Middle frontal gyrus (tissue), 1 donor: ENCODE results near the gene RASL11B.
A peak's percentile ranks its signal among the peaks of the same experiment; 100 is the strongest.
"Not testable (repeated sequence)": the region's sequence is repeated elsewhere in the genome, so short reads cannot be mapped to it uniquely, and the experiment has no call there.

Source experiments
- DNase-seq: peaks from one replicate; pipeline ENCODE4 v3.0.0-alpha.2; 2015; ENCODE audit warnings: low spot score; ENCODE audit errors: extremely low spot score

The RASL11B gene, protein sequence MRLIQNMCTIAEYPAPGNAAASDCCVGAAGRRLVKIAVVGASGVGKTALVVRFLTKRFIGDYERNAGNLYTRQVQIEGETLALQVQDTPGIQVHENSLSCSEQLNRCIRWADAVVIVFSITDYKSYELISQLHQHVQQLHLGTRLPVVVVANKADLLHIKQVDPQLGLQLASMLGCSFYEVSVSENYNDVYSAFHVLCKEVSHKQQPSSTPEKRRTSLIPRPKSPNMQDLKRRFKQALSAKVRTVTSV

DNA sequence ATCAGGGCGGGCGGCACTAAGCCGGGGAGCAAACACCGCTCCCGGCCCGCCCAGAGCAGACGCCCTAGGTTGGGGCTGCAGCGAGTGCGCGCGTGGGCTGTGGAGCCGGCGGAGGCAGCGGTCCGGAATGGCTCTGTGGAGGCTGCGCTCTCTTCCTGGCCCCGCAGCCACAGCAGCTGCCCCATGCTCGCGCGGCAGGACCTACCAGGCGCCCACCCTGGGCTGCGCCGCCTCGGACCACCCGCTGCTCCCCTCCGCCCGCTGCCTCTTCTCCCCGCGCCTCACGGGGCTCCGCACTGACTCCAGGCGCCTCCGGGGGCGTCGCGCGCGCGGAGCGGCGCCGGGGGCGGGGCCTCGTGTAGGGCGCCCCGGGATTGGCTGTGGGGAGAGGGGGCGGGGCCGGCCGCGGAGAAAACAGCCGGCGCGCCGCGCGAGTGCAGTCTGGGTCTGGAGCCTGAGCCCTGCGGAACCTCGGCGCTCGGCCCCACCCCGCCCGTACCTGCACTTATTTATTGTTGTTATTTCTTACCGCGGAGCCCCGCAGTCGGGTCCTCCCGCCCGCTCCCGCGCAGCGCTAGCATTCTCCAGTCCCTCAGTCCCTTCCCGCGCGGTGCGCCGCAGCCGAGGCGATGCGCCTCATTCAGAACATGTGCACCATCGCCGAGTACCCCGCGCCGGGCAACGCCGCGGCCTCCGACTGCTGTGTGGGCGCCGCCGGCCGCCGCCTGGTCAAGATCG, at the start of gene RASL11B:
TSS of gene RASL11B (plus strand) at position 439 of the 738 bp plus-strand sequence. CDS start at position 630, 191 bp downstream.
- DNase-seq = peak; percentile 73

DNA sequence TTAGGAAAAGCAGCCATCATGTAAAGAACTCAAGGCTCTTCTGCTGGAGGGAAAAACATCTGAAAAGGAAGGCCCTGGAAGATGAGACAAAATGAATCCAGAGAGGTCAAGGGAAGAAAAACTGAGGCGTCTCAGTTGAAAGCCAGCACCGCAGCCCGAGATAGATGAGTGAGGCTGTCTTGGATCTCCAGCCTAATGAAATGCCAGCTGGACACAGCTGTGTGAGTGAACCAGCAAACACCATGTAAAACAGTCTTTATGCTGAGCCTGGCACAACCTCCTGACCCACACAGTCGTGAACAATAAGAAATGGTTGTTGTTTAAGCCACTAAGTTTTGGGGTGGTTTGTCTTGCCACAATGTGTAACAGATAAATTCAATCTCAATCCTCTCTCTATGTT, 48.6 kb upstream of the RASL11B start:
- DNase-seq = no peak

DNA sequence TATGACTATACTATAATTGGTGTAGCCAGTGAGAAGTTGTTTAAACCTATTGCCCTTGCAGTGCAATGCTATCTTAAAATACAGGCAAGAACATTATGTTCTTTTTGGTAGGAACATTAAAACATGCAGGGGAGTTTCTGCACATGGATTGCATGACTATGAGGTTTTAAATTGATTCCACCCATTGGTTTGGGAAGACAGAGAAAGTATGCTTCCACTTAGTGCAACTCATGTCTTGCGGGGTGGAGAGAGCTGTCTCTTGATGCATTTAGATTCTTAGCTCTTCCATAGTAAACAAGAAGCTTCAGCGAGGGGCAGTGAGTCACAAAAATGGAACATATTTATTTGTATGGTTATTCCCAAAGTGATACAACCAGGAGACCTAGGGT, 39.5 kb upstream of the RASL11B start:
- DNase-seq = no peak

DNA sequence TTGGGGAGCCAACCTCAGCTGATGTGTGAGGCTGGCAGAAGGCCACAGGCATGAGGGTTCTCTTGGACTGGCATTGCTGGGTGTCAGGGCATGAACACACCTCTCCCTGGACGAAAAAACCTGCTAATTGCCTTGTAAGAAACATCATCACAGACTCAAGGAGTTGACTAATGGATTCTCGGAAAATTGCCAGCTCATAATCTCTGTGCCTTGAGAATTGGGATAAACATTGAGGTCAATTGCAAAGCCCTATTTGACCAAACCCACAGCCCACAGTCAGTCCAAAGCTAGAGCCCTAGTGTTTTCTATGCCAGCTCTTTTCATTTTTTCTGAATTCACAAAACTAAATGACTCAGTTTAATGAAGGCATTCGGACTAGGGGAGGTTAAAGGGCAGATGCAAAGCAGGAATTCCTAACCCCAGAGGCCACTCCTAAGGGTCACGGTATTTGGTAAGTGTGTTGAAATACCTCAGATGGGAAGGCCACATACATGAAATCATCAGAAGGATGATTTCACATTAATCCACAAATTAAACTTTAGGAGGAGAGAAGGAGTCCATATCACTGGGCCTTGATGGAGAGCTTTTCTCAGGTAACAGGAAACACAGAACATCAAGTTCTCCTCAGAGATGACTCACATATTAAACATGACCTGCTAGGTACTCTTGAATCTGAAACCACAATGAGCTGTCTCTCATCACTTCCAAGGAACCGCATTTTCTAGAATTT, 39.0 kb upstream of the RASL11B start:
- DNase-seq = no peak

DNA sequence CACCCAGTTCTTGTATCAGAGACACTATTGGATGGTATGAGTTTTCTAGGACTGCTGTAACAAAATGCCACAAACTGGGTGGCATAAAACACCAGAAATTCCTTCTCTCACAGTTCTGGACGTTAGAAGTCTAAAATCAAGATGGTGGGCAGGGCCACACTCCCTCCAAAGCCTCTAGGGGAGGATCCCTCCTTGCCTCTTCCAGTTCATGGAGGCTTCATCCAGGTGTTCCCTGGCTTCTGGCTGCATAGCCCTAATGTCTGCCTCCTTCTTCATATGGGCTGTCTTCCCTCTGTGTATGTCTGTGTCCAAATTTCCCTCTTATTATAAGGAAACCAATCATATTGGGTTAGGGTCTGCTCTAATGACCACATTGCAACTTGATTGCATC, 38.4 kb upstream of the RASL11B start:
- no peak for DNase-seq

DNA sequence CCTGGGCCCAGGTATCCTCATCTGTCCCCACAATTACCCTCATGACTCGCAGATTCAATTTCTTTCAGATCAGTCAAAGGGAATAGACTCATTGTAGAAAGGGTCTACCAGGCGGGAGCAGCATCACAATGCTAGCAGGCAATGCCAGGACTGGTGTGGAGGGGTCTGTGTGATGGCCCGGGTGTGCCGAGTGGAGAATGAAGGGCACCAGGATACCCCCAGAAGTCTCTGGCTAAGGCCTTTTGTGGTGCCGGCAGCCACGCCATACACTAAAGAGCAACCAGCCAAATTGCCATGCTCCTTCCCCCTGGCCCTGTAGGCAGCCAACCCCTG, 37.9 kb upstream of the RASL11B start:
- DNase-seq = no peak

DNA sequence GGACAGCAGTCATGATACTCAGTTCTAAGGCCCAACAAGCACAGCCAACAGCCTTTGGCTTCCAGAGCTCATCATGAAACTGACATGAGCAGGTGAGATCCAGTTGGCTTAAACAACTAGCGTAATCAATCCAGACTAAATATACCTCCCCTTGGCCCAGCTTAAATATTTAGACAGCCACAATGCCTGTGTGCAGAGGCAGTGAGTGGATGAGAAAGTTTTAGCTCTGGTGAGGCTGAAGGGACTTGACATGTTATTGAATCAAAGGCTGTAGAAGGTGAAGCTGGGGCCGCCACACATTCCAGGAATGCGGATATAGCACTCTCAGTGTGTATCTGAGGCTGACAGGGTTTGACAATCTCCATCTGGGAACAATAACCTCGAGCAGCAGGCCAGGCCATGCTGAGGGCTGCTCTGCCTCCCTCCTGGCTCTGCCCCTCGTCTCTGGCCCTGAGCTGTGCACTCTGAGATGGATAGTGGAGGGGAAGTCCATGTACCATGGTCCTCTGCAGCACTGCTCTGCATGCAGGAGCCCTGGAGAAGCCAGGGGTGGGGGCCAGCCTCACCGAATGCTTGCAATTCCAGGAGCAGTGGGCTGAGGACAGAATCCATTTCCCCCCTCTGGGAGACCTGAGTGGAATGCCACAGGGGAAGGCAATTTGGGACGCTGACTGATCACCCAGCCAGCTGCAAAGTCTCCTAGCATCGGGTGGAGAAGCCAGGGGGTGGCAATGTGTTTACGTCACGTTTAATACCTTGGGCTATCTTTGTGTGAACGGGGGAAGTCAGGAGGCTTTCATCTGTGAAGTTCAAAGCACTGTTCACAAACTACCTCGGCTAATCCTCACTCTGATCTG, 37.3 kb upstream of the RASL11B start:
- DNase-seq = no peak

DNA sequence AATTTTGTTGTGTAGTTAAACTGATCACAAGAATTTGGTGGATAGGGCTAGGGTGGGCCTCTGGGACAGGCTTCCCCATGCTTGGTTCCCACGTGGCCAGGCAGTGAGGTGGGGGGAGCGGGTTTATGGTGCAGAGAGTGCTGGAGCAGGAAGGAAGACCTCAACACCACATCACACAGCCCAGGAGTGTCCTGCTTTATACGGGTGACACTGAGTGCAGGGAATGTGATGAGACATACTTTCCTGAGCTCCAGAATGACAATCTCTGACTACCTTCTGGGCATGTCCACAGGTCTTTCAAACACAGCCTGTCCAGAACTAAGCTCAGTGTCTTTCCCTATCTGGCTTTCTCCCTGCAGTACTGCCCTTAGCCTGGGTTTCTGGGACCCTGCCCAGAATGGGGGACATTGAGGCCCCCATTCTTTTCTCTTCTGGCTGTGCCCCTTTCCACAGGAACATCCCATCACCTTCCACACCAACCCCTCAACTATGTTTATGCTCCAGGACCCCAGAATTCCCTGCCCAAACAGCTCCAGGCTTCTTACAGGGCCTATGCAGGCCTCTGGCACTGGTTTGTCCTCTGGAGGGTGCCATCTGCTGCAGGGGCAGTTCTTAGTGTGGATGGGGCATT, 36.5 kb upstream of the RASL11B start:
- no peak for DNase-seq

DNA sequence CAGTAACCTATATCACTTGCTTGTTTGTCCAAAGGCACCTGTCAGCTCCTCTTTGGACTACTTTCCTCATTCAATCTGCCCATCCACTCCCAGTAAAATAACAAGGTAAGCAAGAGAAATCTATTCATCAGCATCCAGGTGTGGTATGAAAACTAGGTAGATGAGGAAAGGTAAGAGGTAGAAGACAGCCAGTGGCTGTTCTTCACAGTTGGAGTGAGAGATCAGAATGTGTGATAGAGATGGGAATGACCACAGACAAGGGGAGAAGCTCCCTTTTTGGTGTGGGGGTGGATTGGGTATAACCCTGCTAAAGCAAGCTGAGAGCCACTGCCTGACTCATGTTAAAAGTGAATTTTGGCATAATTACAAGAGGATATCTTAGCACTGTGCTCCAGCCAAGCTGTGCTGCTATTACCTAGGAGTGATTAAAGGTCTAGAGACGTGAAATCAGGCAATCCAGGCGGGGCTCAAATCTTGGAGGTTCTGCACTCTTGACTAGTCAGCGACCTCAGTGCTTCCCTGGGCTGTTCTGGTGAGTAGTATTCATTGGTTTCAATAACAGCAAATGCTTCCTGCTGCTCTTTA, 28.1 kb upstream of the RASL11B start:
- DNase-seq = no peak

DNA sequence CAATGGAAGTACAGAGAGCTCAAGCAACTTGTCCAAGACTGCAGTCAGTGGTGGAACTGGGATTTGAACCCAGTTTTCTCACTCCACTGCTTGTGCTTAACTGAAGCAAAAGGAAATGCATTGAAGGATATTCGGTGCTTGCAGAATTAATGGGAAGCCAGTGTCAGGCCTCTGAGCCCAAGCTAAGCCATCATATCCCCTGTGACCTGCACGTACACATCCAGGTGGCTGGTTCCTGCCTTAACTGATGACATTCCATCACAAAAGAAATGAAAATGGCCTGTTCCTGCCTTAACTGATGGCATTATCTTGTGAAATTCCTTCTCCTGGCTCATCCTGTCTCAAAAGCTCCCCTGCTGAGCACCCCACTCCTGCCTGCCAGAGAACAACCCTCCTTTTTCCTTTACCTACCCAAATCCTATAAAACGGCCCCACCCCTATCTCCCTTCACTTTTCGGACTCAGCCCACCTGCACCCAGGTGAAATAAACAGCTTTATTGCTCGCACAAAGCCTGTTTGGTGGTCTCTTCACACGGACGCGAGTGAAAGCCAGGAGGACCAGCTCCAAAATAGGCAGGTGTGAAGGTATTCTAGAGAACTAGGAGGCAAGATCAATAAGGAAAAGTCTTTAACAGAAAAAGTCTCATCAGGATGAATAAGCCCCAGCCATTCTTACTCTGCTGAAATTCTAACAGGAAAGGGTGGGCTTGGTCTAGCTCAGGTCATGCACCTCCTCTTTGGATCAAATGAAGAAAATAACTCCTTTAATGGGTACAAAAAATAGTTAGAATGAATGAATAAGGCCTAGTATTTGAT, 27.3 kb upstream of the RASL11B start:
- not testable (repeated sequence) for DNase-seq

DNA sequence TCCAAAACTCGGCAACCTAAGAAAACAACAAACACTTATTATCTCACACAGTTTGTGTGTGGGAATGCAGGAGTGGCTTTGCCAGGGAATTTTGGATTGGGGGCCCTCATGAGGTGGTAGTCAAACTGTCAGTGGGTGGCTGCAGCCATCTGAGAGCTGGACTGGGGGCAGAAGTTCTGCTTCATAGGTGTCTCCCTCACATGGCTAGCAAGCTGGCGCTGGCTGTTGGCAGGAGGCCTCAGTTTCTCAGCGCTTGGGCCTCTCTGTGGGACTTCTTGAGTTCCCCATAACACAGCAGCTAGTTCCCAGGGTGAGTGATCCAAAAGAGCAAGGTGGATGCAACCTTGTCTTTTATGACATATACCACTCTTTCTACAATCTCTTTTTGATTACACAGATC, 26.0 kb upstream of the RASL11B start:
- no peak for DNase-seq

DNA sequence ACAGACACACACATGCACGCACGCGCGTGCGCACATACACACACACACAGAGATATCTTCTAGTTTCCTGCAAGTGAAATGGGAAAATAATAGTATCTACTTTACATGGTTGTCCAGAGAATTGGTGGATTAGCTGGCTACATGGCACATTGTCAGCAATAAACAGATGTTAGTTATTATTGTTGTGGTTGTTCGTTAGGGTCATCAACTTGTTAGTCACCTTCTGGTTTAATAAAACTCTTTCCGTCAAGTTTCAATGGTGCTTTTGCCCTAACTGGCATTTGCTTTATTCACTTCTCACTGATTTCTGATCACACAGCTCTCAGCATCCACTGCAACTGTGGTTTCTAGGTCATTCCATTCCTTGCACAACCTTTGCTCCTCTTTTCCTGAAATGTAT, 25.4 kb upstream of the RASL11B start:
- DNase-seq = no peak

DNA sequence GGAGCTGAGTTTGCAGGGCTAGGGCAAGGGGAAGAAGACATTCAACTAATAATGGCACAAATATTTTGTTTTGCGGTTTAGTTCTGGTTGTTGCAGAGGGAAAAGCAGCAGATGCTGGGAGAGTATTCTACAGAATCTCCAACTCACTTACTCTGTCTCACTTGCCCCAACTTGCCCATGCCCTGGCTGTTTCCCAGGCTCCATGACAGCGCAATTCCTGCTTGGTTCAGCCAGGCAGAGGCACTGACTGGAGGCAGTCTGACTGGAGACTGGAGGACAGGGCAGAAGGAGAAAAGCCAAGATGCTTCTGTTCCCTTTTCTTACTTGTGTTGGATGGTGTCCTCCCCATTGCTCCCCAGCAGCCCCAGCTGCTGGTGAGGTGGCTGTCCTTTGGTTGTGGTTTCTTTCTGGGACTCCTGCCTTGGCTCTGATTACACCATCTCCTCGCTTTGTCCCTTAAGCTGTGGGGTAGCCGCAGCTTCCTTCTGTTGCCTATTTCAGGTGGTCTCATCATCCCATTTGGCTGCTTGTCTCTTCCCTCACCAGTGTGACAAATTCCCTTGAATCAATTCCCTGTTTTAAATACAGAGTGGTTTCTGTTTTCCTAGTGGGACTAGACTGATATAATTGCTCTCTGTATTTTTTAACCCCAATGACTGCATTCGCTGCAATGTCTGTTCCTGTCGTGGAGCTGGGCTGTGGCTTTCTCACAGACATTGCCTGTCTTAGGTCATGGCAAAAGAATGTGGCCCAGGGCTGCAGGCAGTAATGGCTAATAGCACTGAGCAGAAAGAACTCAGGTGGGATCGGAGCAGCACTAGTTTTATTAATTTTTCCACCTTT, 24.2 kb upstream of the RASL11B start:
- DNase-seq = no peak

DNA sequence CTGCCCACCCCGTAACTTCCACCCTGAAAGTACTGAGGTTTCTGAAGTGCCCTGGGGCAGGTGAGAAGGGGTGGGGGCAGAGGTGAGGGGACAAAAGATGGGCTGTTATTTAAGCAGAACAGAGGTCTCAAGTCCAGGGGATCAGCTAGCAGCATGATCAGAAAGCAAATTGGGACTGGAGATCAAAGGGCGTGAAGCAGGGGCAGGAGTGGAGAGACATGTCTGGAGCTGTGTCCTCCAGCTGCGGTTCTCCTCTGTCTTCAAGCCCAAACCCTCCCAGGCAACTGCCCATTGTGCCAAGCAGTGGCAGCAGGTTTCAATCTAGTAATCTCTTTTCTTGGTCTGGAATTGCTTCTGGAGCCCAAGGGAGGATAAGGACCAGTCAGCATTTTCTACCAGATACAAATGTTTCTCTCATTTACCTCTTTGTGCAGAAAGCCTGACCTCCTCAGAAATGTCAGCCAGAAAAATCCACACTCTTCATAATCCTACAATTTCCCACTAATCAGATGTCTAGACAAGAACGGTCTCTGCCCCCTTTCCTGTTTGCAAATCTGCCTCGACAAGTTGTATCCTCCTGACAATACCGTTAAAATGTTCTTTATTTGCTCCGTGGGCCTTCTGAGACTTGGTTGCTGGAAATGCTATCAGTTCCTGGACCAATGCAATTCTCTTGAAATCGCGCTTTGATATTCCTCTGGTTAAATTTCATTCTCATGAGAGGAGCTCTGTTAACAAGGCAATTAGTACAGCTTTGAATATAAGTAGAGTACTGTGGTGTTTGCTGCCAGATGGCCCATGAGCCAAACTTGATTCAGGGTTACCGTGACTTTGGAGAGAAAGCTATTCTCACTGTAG, 23.2 kb upstream of the RASL11B start:
- DNase-seq = no peak

DNA sequence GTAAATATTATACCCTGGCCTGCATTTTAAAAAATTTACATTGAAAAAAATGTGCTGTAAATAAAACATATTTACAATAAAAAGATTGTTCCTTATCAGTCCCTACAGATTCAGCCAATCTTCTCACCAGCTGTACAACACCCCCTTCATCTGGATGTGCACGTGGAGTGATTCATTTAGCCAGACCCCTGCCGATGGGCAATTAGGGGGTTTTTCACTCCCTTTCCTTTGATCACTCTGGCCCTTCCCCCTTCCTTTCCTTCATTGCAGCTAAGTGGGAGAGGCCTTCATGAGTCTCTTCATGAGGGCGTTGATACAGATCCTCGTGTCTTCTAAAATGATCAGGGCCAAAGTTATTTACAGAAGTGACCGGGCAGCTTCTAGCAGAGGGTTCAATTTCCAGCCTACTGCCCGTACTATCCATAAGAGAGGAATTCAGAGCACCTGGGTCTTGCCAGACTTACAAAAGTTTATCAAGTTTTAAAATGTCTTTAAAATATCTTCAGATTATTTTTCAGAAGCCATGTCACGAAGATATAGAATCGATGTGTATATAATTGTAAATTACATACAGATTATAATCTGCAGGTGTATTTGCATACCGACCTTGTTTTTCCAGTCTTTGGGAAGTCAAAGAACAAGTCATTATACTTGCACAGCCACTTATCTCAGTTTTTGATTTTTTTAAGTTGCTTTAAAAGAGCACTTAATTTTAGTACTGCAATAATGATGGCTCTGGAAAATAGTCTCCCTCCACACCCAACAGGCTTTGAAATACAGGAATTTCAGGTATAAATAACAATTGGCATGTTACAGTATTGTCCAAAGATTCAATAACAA, 21.4 kb upstream of the RASL11B start:
- no peak for DNase-seq

DNA sequence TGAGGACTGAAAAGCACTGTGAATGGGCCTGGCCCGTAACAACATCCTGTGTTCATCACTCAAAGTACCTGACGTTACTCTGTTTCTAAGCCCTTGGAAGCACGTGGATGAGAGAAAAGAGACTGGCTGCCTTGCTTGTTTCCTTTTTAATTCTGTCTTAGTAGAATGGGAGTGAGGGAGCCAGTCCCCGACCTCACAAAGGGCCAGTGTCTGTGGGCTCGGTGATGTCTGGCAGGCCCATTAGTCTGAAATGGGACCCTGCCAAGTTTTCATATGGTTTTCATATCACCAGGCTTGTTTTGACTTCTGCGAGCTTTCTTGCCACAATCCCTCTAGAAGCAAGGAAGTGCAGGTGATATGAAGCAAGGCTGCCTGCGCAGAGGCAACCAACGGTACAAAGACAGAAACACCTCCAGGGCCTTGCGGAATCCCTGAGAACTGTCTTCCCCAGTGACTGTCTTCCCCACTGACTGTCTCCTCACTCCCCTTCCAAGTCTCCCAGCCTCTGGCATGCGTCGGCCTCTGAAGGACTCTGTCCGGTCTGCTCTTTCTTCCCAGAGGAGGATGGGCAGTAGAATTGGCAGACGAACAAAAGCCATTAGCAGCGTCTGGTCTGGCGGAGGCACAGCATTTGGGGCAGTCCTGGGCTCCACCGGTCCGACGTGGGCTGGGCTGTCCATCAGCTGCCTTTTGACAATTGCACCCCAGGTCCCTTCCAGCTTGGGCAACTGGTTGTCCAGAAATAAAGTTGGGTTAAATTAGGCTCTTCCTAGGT, 20.2 kb upstream of the RASL11B start:
- DNase-seq = no peak
